LNCaP clone FGC (cell line): ENCODE results near the gene FRG1.
"Not testable (repeated sequence)": the region's sequence is repeated elsewhere in the genome, so short reads cannot be mapped to it uniquely, and the experiment has no call there.

Experiments used
- DNase-seq: peaks from one replicate; pipeline ENCODE4 v3.0.0-alpha.2; 2011; ENCODE audit warnings: low read depth
- H3K4me3 ChIP-seq: 2 replicates; pipeline ENCODE4 v1.5.1; 2011; ENCODE audit warnings: mild to moderate bottlenecking, low read depth, low read length, control low read depth
- TF ChIP-seq, protein P1 (sequence below): IDR thresholded peaks from 2 replicates; pipeline ENCODE4 v1.5.1; 2012; ENCODE audit warnings: mild to moderate bottlenecking; ENCODE audit not compliant: control insufficient read depth, insufficient read depth; ENCODE audit errors: extremely low read depth

FRG1 gene

DNA sequence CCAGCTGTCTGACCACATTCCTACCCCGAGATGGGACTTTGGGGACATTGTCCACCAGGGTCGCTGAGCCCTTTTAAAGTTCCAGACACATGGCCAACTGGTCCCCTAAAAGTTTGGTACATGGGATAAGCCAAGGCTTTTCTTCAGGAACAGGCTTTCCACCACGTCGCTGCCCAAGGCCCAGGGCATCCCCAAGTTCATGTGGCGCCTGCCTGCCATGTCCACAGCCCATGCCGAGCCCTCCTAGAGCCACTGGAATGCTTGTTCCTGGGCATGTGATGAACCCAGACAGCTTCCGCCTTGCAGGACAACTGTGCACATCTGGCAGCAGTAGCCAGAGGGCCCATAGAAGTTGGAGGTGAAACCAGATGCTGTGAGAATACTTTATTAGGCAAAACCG, 41.3 kb downstream of the FRG1 start:
- TF ChIP-seq, protein P1, sequence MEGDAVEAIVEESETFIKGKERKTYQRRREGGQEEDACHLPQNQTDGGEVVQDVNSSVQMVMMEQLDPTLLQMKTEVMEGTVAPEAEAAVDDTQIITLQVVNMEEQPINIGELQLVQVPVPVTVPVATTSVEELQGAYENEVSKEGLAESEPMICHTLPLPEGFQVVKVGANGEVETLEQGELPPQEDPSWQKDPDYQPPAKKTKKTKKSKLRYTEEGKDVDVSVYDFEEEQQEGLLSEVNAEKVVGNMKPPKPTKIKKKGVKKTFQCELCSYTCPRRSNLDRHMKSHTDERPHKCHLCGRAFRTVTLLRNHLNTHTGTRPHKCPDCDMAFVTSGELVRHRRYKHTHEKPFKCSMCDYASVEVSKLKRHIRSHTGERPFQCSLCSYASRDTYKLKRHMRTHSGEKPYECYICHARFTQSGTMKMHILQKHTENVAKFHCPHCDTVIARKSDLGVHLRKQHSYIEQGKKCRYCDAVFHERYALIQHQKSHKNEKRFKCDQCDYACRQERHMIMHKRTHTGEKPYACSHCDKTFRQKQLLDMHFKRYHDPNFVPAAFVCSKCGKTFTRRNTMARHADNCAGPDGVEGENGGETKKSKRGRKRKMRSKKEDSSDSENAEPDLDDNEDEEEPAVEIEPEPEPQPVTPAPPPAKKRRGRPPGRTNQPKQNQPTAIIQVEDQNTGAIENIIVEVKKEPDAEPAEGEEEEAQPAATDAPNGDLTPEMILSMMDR = no peak
- DNase-seq = no peak
- H3K4me3 ChIP-seq = no peak overlapping the region

DNA sequence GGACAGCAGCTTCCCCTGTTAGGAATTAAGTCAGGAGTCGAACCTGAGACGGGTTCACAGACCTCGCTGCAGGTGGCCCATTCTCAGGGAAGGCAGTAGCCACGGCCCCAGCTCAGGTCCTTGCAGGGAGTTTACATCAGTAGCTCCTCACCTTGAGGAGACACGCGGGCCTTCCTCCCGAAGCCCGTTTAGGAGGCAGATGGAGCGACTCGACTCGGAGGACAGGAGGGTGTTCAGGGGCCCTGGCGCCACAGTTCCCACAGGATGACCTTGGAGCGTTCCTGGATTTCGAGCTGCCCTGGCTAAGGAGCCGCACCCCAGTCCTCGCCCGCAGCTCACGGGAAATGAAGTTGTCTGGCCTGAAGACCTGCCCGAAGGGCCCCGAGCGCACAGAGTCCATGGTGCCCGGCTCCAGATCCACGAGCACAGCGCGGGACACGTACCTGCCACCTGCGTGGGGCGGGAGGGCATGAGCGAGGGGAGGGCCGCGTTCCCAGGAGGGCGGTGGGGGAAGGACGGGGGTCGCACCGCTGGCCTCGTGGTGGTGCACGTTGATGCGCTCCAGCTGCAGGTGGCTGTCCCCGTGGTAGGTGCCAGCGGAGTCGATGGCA, 43.3 kb downstream of the FRG1 start:
- H3K4me3 ChIP-seq, DNase-seq: not testable (repeated sequence)

DNA sequence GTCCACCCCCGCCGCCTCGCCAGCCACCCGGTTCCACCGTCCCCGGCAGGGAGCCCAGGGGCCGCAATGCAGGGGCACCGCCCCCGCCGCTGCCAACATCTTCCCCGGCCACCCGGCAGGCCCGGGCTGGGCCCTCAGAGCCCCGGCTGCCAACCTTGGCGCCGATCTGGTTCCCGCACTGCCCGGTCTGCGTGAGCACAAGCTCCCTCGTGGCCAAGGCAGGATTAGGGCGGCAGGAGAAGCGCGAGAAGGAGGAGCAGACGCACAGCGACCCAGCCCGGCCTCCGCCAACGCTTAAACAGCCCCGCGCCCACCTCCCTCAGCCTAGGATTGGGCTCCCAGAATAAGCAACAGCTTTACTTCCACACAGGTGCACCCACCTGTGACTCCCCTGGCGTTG, 44.0 kb downstream of the FRG1 start:
- not testable (repeated sequence) for H3K4me3 ChIP-seq, DNase-seq

DNA sequence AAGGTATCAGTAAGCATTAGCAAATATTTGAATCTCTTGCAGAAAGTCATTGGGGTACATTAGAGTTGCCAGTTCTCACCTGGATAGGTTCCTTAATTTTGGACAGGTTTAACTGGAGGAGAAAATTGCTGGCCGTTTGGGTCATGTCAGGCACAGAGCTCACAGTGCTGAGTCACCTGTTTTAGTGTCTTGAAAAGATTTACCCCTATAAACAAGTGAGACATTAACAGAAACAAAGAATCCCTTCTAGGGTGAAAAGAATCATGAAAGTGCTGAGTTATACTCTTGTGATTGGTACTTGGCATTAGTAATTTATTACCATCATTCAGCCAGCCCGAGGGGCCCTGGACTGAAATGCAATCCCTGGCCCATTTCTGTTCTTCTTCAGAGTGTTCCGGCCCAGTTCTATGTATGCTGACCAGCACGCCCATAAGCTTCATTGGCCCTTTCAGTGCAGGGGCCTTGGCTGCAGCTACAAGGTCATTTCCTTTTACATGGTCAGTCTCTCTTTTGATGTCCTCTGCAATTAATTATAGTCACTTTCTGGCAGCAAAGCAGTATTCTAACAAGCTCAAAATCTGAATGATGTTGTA, 45.1 kb downstream of the FRG1 start:
- not testable (repeated sequence) for DNase-seq, H3K4me3 ChIP-seq

DNA sequence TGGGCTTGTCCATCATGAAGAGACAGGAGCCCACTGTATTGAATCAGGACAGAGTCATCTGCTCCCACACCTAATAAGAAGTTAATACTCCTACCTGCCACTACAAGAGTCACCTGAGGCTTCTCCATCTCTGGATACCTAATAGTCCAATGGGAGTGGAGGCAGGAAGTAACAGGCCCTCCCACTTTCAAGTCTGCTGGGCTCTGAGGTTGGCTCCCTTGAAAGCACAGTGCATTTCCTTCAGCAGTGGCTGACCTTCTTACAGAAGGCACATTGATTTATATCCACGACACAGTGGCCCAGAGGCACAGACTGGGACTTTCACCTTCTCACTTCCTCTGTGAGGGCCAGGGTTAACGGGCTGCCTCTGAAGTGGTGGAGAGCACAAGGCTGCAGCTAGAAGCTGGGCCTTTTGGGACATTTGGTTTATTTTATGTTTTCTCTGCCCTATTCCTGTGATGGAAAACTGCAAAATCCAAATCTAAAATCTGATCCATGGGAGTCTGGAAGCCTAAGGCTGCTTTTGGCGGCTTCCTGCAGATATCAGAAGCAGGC, 48.3 kb downstream of the FRG1 start:
- TF ChIP-seq, protein P1 = no peak
- DNase-seq = no peak
- H3K4me3 ChIP-seq = no peak overlapping the region

DNA sequence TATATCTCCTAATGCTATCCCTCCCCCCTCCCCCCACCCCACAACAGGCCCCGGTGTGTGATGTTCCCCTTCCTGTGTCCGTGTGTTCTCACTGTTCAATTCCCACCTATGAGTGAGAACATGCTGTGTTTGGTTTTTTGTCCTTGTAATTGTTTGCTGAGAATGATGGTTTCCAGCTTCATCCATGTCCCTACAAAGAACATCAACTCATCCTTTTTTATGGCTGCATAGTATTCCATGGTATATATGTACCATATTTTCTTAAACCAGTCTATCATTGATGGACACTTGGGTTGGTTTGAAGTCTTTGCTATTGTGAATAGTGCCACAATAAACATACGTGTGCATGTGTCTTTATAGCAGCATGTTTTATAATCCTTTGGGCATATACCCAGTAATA, 49.3 kb downstream of the FRG1 start:
- not testable (repeated sequence) for H3K4me3 ChIP-seq, DNase-seq
